ENCODE data around the gene DYNLT2.

The DYNLT2 gene

GRCh38 chr6:169795196-169795595 lies 43.8 kb upstream of the DYNLT2 start:
- DNase-seq (ENCODE audit: extremely low spot score), result no peak
- ChIA-PET CTCF (interaction anchor here (1.8 to 3.7 kb wide), 4 partner anchors 9 to 734 kb away, joined by 5 to 29 read pairs (median 10); no protein-coding TSS in a partner anchor), POLR2A (no interaction called here)
- no peak for TF ChIP-seq CTCF (IDR thresholded peaks at IDR 0.05; ENCODE audit: control extremely low read depth, extremely low read depth, low read depth, missing control alignments)

- DNase-seq (ENCODE audit: extremely low spot score), result no peak
- POLR2A ChIA-PET, result no interaction called here
- CTCF ChIA-PET, result interaction anchor here (1.3 to 3.7 kb wide), 5 partner anchors 10 to 735 kb away, joined by 3 to 29 read pairs (median 10); no protein-coding TSS in a partner anchor
- TF ChIP-seq CTCF (IDR thresholded peaks at IDR 0.05; ENCODE audit: control extremely low read depth, extremely low read depth, low read depth, missing control alignments), result no peak
These were observed 43.1 kb upstream of the DYNLT2 start for GRCh38 chr6:169794317-169795055.

GRCh38 chr6:169793408-169793807 lies 42.0 kb upstream of the DYNLT2 start:
- DNase-seq (ENCODE audit: extremely low spot score), result no peak
- ChIA-PET CTCF (interaction anchor here (1.0 to 3.7 kb wide), 4 partner anchors 11 to 736 kb away, joined by 3 to 29 read pairs (median 8); no protein-coding TSS in a partner anchor), POLR2A (no interaction called here)
- no peak for TF ChIP-seq CTCF (IDR thresholded peaks at IDR 0.05; ENCODE audit: control extremely low read depth, extremely low read depth, low read depth, missing control alignments)

- POLR2A ChIA-PET, result no interaction called here
- no peak for TF ChIP-seq CTCF (IDR thresholded peaks at IDR 0.05; ENCODE audit: control extremely low read depth, extremely low read depth, low read depth, missing control alignments)
- no peak for DNase-seq (ENCODE audit: extremely low spot score)
- CTCF ChIA-PET, result interaction anchor here (1.0 to 3.2 kb wide), 2 partner anchors 12 to 737 kb away, joined by 4 to 29 read pairs; no protein-coding TSS in a partner anchor
These were observed 41.1 kb upstream of the DYNLT2 start for GRCh38 chr6:169792306-169793015.

- no peak for TF ChIP-seq CTCF (IDR thresholded peaks at IDR 0.05; ENCODE audit: control extremely low read depth, extremely low read depth, low read depth, missing control alignments)
- POLR2A ChIA-PET, result no interaction called here
- DNase-seq (ENCODE audit: extremely low spot score), result no peak
- CTCF ChIA-PET, result interaction anchor here (2.6 to 4.6 kb wide), 5 partner anchors 12 to 738 kb away, joined by 18 to 87 read pairs (median 20); no protein-coding TSS in a partner anchor
These were observed 40.4 kb upstream of the DYNLT2 start for GRCh38 chr6:169791721-169792131.
